ENCODE measurements around the gene EYA2. TPM values are rescaled to one million over a fixed set of nuclear protein-coding genes. Genes with fewer than 3 reads are reported as not detected.

The EYA2 gene
- total and polyA plus RNA-seq, 9 donors = 1.5 to 8.6 (median 3.2) TPM

- peaks cover 2% of the 10 kb centered on the region for H3K27me3 ChIP-seq (ENCODE audit: control insufficient read depth, insufficient read depth, low read length)
- H3K4me1 ChIP-seq (ENCODE audit: control insufficient read depth, insufficient read depth, low read length) = peaks cover 5% of the 10 kb centered on the region
- H3K27ac ChIP-seq (ENCODE audit: low read length) = no peak overlapping the region
- no peaks in the 10 kb centered on the region for H3K9me3 ChIP-seq (replicated peaks; ENCODE audit: control insufficient read depth, low read depth, low read length)
- H3K36me3 ChIP-seq (ENCODE audit: control insufficient read depth, insufficient read depth, low read length) = no peaks in the 10 kb centered on the region
- WGBS (ENCODE audit: insufficient coverage) = 79% methylated on average over 7 of the region's 8 CpGs
- DNase-seq = no peak
- no peak overlapping the region for H3K4me3 ChIP-seq (ENCODE audit: low read length)
Measured at GRCh38 chr20:47016068-47016664, 121.5 kb downstream of the EYA2 start.

GRCh38 chr20:47018381-47018780, 123.7 kb downstream of the EYA2 start:
- peaks cover 2% of the 10 kb centered on the region for H3K27me3 ChIP-seq (ENCODE audit: control insufficient read depth, insufficient read depth, low read length)
- DNase-seq = no peak
- no peak overlapping the region for H3K4me3 ChIP-seq (ENCODE audit: low read length)
- no peak overlapping the region for H3K27ac ChIP-seq (ENCODE audit: low read length)
- H3K9me3 ChIP-seq (replicated peaks; ENCODE audit: control insufficient read depth, low read depth, low read length) = no peaks in the 10 kb centered on the region
- H3K4me1 ChIP-seq (ENCODE audit: control insufficient read depth, insufficient read depth, low read length) = peaks cover 5% of the 10 kb centered on the region
- WGBS (ENCODE audit: insufficient coverage) = 71% methylated on average over 8 of the region's 11 CpGs
- no peaks in the 10 kb centered on the region for H3K36me3 ChIP-seq (ENCODE audit: control insufficient read depth, insufficient read depth, low read length)

GRCh38 chr20:47019121-47019824, 124.6 kb downstream of the EYA2 start:
- peaks cover 3% of the 10 kb centered on the region for H3K27me3 ChIP-seq (ENCODE audit: control insufficient read depth, insufficient read depth, low read length)
- no peaks in the 10 kb centered on the region for H3K36me3 ChIP-seq (ENCODE audit: control insufficient read depth, insufficient read depth, low read length)
- no peak overlapping the region for H3K27ac ChIP-seq (ENCODE audit: low read length)
- H3K9me3 ChIP-seq (replicated peaks; ENCODE audit: control insufficient read depth, low read depth, low read length) = no peaks in the 10 kb centered on the region
- H3K4me3 ChIP-seq (ENCODE audit: low read length) = no peak overlapping the region
- DNase-seq = peak; percentile 81
- peaks cover 7% of the 10 kb centered on the region for H3K4me1 ChIP-seq (ENCODE audit: control insufficient read depth, insufficient read depth, low read length)
- WGBS (ENCODE audit: insufficient coverage) = 7% methylated on average over 5 of the region's 7 CpGs

GRCh38 chr20:47020231-47020630, 125.6 kb downstream of the EYA2 start:
- 60% methylated on average over 1 of the region's 2 CpGs for WGBS (ENCODE audit: insufficient coverage)
- Histone ChIP-seq H3K9me3 (replicated peaks; ENCODE audit: control insufficient read depth, low read depth, low read length) (no peaks in the 10 kb centered on the region), H3K27me3 (ENCODE audit: control insufficient read depth, insufficient read depth, low read length) (peaks cover 6% of the 10 kb centered on the region), H3K36me3 (ENCODE audit: control insufficient read depth, insufficient read depth, low read length) (no peaks in the 10 kb centered on the region), H3K4me3 (ENCODE audit: low read length) (no peak overlapping the region), H3K4me1 (ENCODE audit: control insufficient read depth, insufficient read depth, low read length) (peaks cover 10% of the 10 kb centered on the region), H3K27ac (ENCODE audit: low read length) (no peak overlapping the region)
- peak; percentile 42 for DNase-seq

GRCh38 chr20:47021850-47022249, 127.2 kb downstream of the EYA2 start:
- Histone ChIP-seq H3K4me1 (ENCODE audit: control insufficient read depth, insufficient read depth, low read length) (peaks cover 10% of the 10 kb centered on the region), H3K27me3 (ENCODE audit: control insufficient read depth, insufficient read depth, low read length) (peaks cover 6% of the 10 kb centered on the region), H3K9me3 (replicated peaks; ENCODE audit: control insufficient read depth, low read depth, low read length) (no peaks in the 10 kb centered on the region), H3K36me3 (ENCODE audit: control insufficient read depth, insufficient read depth, low read length) (no peaks in the 10 kb centered on the region), H3K27ac (ENCODE audit: low read length) (no peak overlapping the region), H3K4me3 (ENCODE audit: low read length) (no peak overlapping the region)
- no peak for DNase-seq
- WGBS (ENCODE audit: insufficient coverage) = 88% methylated on average over 1 of the region's 4 CpGs

- WGBS (ENCODE audit: insufficient coverage) = 16% methylated on average over 3 of the region's 3 CpGs
- peak; percentile 87 for DNase-seq
- peaks cover 4% of the 10 kb centered on the region for H3K27me3 ChIP-seq (ENCODE audit: control insufficient read depth, insufficient read depth, low read length)
- peaks cover 6% of the 10 kb centered on the region for H3K9me3 ChIP-seq (replicated peaks; ENCODE audit: control insufficient read depth, low read depth, low read length)
- H3K36me3 ChIP-seq (ENCODE audit: control insufficient read depth, insufficient read depth, low read length) = peaks cover 4% of the 10 kb centered on the region
- H3K4me1 ChIP-seq (ENCODE audit: control insufficient read depth, insufficient read depth, low read length) = peaks cover 5% of the 10 kb centered on the region
- peak overlapping the region; percentile 55 for H3K27ac ChIP-seq (ENCODE audit: low read length)
- H3K4me3 ChIP-seq (ENCODE audit: low read length) = no peak overlapping the region
Measured at GRCh38 chr20:47024461-47024937, 129.9 kb downstream of the EYA2 start.

DNA sequence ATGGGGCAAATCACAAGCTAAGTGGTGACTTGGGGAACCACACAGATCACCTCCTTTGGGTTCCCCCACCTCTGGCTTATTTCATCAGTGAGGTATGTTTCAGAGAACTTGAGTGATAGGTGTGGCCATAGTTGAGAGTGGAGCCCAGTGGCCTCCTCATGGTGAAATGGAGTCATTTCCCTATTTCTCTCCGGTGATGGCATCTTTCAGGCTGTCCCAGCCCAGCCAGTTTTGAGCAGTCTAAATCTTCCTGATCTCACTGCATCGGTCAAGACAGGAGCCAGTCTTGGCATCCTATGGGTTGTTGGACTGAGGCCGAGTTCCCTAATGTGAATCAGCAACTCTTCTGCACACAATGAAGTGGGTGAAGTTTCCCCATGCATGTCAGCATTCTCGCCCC, 132.4 kb downstream of the EYA2 start:
- WGBS (ENCODE audit: insufficient coverage) = 80% methylated on average over 1 of the region's 4 CpGs
- peak; percentile 27 for DNase-seq
- H3K4me1 ChIP-seq (ENCODE audit: control insufficient read depth, insufficient read depth, low read length) = peaks cover 5% of the 10 kb centered on the region
- no peak overlapping the region for H3K4me3 ChIP-seq (ENCODE audit: low read length)
- H3K36me3 ChIP-seq (ENCODE audit: control insufficient read depth, insufficient read depth, low read length) = peaks cover 4% of the 10 kb centered on the region
- H3K27me3 ChIP-seq (ENCODE audit: control insufficient read depth, insufficient read depth, low read length) = peaks cover 4% of the 10 kb centered on the region
- peaks cover 6% of the 10 kb centered on the region for H3K9me3 ChIP-seq (replicated peaks; ENCODE audit: control insufficient read depth, low read depth, low read length)
- no peak overlapping the region for H3K27ac ChIP-seq (ENCODE audit: low read length)

- H3K36me3 ChIP-seq (ENCODE audit: control insufficient read depth, insufficient read depth, low read length) = peaks cover 4% of the 10 kb centered on the region
- H3K4me3 ChIP-seq (ENCODE audit: low read length) = no peak overlapping the region
- WGBS (ENCODE audit: insufficient coverage) = no CpG with 5 or more reads among the region's 3 CpGs
- no peak overlapping the region for H3K27ac ChIP-seq (ENCODE audit: low read length)
- H3K9me3 ChIP-seq (replicated peaks; ENCODE audit: control insufficient read depth, low read depth, low read length) = peaks cover 6% of the 10 kb centered on the region
- H3K27me3 ChIP-seq (ENCODE audit: control insufficient read depth, insufficient read depth, low read length) = peaks cover 4% of the 10 kb centered on the region
- H3K4me1 ChIP-seq (ENCODE audit: control insufficient read depth, insufficient read depth, low read length) = peaks cover 5% of the 10 kb centered on the region
- no peak for DNase-seq
Measured at GRCh38 chr20:47027456-47027855, 132.8 kb downstream of the EYA2 start.

- H3K27me3 ChIP-seq (ENCODE audit: control insufficient read depth, insufficient read depth, low read length) = peaks cover 4% of the 10 kb centered on the region
- 100% methylated on average over 1 of the region's 2 CpGs for WGBS (ENCODE audit: insufficient coverage)
Measured at GRCh38 chr20:47028487-47028886, 133.8 kb downstream of the EYA2 start.

DNA sequence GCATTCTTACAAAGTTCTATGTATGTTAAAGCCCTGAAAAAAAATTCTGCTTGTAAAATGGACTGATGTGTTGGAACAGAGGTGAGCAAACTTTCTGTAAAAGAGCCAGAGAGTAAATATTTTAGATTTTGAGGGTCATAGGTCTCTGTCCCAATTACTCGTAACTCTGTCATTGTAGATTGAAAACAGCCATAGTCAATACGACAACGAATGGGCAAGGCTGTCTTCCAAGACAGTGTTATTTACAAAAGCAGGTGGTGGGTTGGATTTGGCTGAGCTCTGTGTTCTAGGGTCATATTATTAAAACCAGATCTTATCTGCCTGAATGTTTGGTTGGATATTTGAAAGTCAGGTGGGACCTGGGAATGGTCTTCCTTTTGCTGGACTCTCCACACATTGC, 135.2 kb downstream of the EYA2 start:
- H3K36me3 ChIP-seq (ENCODE audit: control insufficient read depth, insufficient read depth, low read length) = peaks cover 4% of the 10 kb centered on the region
- DNase-seq = no peak
- H3K4me3 ChIP-seq (ENCODE audit: low read length) = no peak overlapping the region
- no peaks in the 10 kb centered on the region for H3K4me1 ChIP-seq (ENCODE audit: control insufficient read depth, insufficient read depth, low read length)
- H3K27ac ChIP-seq (ENCODE audit: low read length) = no peak overlapping the region
- WGBS (ENCODE audit: insufficient coverage) = 60% methylated on average over 1 of the region's 3 CpGs
- H3K9me3 ChIP-seq (replicated peaks; ENCODE audit: control insufficient read depth, low read depth, low read length) = peaks cover 6% of the 10 kb centered on the region
- H3K27me3 ChIP-seq (ENCODE audit: control insufficient read depth, insufficient read depth, low read length) = no peaks in the 10 kb centered on the region

More at GRCh38 chr20:47028487-47028886, 133.8 kb downstream of the EYA2 start:
- no peak for DNase-seq
- H3K36me3 ChIP-seq (ENCODE audit: control insufficient read depth, insufficient read depth, low read length) = peaks cover 4% of the 10 kb centered on the region
- peaks cover 6% of the 10 kb centered on the region for H3K9me3 ChIP-seq (replicated peaks; ENCODE audit: control insufficient read depth, low read depth, low read length)
- H3K4me1 ChIP-seq (ENCODE audit: control insufficient read depth, insufficient read depth, low read length) = peaks cover 5% of the 10 kb centered on the region
- H3K4me3 ChIP-seq (ENCODE audit: low read length) = no peak overlapping the region
- H3K27ac ChIP-seq (ENCODE audit: low read length) = no peak overlapping the region

All from muscle of leg (tissue), 11 donors.